Muscle of arm (tissue), 12 donors: ENCODE data around the gene FGFR3. TPM values are rescaled to one million over a fixed set of nuclear protein-coding genes. Genes with fewer than 3 reads are reported as not detected.

Experiments
- DNase-seq: peaks from one replicate; pipeline ENCODE4 v3.0.0-alpha.2; 2013
- polyA plus RNA-seq, 12 donors: library from polyadenylated mRNA; unstranded; fragments of 120-200 nt; gene quantifications; one replicate each; pipeline ENCODE4 v1.2.1, GENCODE V29; 2013; ENCODE audit not compliant: insufficient read length in 12 of 12

Gene FGFR3
- polyA plus RNA-seq, 12 donors, result 0.92 to 62.4 (median 1.6) TPM; not detected in 1

DNA sequence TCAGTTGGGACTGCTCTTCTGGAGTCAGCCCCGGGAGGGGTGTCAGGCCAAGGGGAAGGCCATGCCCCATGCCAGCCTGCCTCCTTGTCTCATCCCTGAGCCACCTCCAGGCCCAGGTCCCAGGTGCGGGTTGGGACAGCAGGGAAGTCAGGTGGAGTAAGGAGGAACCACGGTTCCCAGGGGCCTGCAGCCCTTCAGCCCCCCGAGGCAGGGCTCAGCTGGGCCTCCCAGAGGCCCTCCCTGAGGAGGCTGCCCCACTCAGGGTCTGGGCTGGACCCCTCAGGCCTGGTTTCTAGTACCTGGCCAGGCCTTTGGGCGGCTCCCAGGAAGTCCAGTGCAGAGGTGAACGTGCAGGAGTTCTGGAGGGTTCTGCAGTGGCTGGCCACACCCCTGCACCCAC is 23.4 kb upstream of the FGFR3 start:
- DNase-seq, result no peak

DNA sequence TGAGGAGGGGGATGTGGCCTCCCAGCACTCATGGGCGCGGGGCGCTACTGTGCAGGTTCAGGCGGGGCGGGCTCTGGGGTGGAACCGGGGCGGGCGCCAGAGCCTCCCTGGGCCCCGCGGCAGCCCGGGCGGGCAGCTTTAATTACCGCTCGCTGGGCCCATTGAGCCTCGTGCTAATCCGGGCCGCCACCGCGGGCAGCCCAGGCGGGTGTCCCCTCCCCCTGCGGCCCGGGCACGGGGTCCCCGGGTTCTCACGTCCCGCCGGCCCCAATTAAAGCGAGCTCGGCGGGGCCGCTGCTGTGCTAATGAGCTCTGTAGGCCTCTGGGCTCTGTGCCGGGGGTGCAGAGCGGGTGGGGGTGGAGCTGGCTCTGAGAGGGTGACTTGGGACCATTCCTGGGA is 22.8 kb upstream of the FGFR3 start:
- no peak for DNase-seq

DNA sequence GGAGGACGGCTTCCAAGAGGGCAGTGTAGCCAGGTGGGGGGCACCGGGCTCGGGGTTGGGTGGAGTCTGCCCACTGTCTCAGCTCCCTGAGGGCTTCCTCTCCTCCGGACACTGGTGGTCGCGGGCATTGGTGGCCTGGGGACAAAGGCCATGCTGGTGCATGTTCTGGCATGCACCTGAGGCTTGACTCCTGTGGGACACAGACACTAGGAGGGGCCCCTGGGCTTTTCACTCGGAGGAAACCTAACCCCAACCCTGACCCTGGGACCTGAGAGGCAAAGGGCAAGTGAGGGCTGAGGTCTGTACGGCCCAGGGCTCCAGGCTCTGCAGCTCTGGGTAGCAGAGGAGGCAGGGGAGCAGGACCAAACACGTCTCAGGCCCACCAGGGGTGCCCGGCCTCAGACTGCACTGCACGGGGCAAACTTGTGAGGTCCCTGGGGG is 22.3 kb upstream of the FGFR3 start:
- DNase-seq, result no peak

- DNase-seq, result no peak
These were observed 21.4 kb upstream of the FGFR3 start for GRCh38 chr4:1771555-1772305.

DNA sequence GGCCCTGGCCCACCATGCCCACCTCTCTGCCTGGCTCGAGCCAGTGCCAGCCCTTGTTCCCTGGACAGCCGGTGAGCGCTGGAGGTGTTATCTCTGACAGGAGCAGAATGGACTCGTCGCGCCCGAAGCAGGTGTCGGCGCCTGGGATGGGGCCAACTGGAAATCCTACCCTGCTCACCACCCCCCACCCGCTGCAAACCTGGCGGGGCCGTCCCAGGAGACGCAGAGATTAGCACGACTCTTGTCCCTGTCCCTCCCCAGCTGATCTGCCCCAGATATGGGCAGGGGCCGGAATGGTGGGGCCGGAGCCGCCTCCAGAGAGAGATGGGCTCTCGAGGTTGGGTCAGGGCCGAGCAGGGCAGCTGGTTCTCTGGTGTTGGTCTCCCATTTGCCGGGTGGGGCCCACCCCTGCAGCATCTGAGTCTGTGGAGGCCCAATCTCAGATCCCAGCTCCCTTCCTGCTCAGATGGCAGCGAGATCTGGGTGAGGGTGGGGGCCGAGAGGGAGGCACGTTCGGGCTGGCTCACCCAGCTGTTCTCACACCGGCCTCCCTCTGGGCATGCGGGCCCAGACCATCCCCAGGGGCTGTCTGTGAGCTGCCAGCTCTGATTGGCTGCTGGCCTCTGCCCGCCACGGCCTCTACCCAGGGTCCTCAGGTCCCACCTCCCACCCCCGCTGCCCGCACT is 20.1 kb upstream of the FGFR3 start:
- no peak for DNase-seq

- DNase-seq, result no peak
These were observed 19.3 kb upstream of the FGFR3 start for GRCh38 chr4:1773754-1774153.

DNA sequence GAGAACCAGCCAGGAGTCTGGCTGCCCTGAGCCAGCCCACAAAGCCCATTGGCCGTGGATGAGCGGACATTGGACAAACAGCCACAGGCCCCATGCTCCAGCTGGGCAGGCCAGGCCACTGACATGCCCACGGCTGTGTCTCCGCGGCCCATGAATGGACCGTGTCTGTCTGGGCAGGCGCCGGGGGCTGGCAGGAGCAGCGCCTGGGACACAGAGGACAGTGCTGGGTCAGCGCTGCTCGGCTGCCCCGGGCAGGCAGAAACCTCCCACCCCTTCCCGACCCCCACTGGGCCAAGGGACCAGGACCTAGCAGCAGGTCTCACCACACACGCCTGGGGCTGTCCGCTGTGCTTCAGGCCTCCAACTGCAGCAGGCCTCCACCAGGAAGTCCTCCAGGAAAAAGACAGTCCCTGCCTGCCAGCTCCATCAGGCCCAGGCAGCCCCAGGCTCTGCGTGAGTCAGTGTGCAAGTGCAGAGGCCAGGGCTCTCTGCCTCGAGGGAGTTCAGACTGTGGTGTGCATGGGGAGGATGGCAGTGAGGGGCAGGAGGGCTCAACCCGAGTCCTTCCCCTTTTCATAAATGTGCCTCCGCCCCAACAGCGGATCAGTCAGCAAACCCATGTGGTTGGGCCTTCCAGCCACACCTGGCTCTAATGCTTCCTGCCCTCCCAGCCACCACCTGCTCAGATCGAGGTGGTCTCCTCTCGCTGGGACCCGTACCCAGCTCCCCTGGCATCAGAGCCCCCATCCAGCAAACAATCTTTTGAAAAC is 17.2 kb upstream of the FGFR3 start:
- DNase-seq, result no peak

DNA sequence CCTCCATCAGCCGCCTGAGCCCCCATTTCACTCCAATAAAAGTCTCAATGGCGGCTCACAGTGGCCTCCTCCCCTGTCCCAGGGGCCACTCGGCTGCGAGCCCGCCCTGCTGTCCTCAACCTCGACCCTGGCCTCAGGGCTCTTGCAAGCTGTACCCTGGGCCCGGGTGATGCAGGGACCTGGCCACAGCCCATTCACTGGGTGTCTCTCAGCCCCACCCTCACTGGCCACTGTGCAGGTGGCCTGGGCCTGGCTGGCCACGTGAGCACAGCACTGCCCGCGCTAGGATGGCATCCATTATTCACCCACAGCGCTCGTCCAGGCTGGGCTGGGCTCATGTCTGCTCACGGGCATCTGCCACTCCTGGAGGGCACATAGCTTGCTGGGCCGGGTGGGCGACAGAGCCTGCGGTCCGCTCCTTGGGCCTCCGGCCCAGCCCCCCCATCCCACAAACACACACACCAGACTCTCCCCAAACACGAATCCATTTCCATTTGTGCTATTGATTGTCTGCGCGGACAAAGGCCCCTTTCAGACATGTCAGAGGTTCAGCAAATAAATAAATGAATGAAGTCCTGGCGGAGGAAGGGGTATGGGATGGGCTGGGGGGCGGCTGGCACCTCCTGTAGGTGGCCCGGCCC is 16.5 kb upstream of the FGFR3 start:
- DNase-seq, result no peak

DNA sequence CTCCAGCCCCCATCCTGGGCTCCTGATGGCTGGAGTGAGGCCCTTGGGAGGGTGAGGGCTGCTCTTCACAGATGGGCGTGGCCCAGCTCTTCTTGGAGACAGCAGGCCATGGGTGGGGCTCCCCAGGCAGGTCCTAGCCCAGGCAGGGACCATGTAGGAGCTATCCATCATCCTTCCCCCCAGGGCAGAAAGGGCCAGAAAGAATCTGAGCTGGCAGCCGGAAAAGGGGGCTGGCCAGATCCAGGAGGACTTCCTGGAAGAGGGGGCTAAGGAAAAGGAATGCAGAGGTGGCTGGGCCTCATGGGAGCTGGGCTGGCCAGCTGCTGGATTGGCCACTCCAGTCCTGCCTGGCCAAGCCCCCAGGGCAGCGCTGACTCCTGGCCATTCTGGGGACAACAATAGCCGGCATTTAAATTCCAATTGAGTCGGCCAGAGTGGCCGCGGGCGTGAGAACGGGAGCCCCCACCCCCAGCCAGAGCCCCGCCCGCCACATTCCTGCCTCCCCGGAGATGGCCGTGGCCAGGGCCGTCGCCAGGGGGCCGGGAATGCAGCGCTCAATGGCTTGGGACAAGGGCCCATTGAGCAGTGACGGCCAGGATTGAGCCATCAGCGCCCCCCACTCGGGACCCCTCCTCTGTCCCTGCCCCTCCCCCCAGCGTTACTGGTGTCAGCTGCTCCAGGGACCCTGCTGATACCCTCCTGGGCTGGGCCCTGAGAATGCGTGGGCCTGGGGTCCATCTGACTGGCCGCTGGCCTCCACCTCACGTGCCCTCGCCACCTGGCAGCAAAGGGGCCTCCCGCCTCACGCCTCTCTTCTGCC is 15.1 kb upstream of the FGFR3 start:
- no peak for DNase-seq

GRCh38 chr4:1778642-1779392 is 14.3 kb upstream of the FGFR3 start:
- no peak for DNase-seq

- DNase-seq, result no peak
These were observed 13.3 kb upstream of the FGFR3 start for GRCh38 chr4:1779588-1780382.

- no peak for DNase-seq
These were observed 12.7 kb upstream of the FGFR3 start for GRCh38 chr4:1780435-1780834.

DNA sequence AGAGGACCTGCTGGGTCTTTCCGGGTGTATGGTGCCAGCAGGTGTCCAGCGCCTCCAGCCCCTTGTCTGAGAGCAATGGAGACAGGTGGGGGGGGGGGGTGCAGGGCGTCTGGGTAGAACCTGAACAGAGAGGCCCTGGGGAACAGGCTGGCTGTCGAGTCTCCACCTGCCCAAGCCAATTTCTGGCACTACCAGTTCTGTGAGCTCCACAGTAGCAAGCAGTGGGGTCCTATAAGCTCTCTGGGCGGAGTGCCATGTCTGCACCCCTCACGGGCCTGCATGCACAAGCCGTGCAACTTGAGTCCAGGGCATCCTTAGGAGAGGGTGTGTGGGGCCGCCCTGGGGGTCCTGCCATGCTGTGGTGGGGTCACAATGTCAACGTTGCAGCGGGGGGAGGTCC is 10.1 kb upstream of the FGFR3 start:
- DNase-seq, result no peak

GRCh38 chr4:1783970-1784369 is 9.1 kb upstream of the FGFR3 start:
- no peak for DNase-seq

DNA sequence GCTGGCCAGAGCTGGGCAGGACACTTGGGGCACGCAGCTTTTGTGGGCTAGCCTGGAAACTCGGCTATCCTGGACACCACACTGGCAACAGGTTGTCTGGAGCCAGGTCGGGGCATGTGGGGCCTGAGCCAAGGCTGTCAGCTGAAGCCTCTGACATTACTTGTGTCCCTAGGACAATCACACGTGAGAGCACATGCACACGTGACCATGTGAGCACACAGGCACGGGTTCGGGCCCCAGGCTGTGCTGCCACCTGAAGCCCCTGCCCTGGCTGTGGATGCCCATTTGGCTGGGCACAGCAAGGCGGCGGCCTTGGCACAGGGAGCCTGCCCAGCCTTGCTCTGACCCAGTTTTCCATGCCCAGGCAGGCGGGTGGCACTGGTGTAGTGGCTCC is 8.7 kb upstream of the FGFR3 start:
- DNase-seq, result no peak

- no peak for DNase-seq
These were observed 8.1 kb upstream of the FGFR3 start for GRCh38 chr4:1784789-1785591.

DNA sequence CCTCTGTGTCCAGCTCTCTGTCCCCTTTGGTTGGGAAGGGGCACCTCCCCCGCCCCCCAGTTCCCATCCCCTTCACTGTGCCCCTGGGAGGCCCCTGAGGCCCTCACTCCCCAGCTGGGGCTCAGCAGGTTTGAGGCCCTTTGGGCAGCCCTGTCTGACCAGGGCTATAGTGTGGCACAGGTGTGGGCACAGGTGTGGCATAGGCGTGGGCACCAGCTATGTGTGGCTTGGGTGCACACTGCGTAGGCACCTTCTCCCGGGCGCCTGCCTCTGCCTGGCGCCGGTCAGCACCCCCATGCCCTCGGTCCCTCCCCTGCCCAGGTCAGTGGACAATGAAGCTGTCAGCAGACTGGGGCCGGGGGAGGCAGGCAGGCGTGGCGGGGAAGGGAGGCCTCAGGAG is 7.5 kb upstream of the FGFR3 start:
- no peak for DNase-seq

- DNase-seq, result no peak
These were observed 6.3 kb upstream of the FGFR3 start for GRCh38 chr4:1786544-1787362.
